GM21381 (cell line): ENCODE data around the gene CDH7.

Experiments
- ATAC-seq: cut with Tn5 transposase; IDR thresholded peaks from one replicate; pipeline ENCODE4 v1.9.1; 2021; ENCODE audit warnings: mild to moderate bottlenecking, moderate library complexity; ENCODE audit not compliant: unreplicated experiment

Gene CDH7

DNA sequence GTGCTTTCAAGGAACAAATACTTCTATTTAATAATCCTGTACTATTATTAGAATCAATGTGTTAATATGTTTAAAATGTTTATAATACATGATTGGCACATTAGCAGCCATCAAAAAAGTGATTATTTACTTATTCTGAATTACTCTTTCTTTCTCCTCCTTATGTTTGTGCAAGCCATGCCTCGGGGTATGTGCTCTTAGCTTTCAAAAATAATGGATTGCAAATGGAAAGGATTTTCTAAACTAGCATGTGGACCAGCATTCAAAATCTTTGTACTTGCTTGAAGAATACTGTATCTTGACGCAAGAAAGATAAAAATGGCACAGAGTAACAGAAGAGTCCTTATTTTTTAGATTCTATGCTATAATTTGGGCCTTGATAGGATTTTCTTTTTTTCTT, 156.5 kb downstream of the CDH7 start:
- ATAC-seq = no peak

DNA sequence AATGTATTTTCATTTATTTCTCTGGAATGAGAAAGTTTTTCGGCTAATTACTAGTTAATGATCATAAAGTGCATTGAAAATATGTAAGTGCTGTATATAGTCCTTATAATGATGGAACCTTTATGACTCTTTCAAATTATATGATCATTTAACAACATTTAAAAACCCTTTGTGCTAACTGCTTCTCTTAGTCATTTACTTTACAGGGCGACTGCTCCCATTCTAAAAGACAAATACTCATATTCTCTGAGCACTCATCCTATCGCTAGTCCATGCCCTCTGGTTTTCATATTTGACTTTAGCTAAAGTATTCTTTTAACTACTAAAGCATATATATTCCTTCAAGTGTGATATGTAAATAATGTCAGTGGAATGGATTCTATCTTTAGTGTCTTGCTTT, 168.2 kb downstream of the CDH7 start:
- ATAC-seq = no peak

DNA sequence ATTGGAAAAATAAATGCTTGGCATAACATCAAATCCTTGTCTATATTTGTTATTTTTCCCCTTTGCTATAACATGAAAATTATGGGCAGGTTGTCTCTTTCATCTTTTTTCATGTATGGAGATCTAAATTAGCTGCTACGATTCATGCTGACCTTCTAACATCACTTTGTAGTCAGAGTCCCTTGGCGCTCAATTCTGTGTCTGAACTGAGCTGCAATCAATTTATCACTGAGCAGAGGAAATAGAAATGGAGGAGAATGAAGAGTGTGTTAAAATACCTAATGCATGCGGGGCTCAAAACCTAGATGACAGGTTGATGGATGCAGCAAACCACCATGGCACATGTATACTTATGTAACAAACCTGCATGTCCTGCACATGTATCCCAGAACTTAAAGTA, 168.9 kb downstream of the CDH7 start:
- no peak for ATAC-seq

DNA sequence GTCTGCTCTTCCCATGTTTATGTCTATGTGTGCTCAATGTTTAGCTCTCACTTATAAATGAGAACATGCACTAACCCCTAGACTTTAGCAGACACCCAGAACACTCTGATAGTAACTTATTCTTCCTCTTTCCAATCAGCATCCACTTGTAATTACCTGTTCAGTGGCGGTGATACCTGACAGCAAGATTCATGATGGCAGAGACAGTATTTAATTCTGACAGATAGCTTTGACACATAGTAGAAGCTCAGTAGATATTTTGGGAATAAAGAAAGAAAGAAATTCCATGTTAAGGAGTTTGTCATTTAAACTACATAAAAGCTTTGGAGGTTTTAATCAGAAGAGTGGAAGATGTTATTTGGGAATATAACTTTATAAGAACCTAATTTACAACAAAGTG, 171.3 kb downstream of the CDH7 start:
- ATAC-seq = no peak

DNA sequence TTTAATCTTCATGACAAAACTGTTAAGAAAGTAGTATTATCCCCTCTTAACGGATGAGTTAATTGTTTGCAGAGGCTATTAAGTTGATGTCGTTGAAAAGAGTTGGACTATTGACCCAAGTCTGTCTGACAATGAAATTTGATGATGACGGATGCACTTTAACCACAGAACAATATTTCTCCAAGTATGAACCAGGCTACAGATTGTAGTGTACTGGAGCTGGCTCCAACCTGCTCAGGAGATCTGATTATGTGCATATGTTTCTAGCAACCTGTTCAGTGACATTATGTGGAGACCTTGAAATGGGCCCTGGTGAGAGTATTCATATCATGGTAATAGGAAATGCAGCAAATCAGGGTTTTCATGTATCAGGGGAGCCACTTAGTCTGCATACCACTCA, 174.1 kb downstream of the CDH7 start:
- ATAC-seq = no peak

DNA sequence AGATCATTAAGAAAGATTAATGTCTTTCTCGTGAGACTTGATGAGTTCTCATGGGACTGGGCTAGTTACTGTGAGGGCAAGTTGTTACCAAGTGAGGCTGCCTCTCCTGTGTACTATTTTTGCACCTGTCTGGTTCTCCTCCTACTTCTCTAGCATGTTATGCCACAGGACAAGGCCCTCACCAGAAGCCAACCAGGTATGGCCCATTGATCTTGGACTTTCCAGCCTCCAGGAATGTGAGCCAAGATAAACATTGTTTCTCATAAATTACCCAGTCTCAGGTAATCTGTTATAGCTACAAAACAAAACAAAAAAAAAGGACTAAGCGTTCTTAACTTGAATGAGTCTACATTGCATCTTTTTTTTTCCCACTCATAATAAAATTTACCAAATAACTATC, 184.1 kb downstream of the CDH7 start:
- ATAC-seq = no peak

DNA sequence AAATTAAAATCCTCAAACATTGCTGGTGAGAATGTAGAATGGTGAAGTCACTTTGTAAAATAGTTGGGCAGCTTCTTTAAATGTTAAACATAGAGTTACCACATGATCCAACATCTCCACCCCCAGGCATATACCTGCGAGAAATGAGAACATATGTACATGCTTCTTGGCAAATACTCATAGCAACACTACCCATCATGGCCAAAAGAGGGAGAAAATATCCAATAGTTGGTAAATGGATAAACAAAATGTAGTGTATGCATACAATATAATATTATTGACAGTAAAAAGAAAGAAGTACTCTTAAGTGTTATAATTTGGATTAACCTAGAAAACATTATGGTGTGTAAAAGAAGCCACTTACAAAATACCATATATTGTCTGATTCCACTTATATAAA, 185.9 kb downstream of the CDH7 start:
- no peak for ATAC-seq

DNA sequence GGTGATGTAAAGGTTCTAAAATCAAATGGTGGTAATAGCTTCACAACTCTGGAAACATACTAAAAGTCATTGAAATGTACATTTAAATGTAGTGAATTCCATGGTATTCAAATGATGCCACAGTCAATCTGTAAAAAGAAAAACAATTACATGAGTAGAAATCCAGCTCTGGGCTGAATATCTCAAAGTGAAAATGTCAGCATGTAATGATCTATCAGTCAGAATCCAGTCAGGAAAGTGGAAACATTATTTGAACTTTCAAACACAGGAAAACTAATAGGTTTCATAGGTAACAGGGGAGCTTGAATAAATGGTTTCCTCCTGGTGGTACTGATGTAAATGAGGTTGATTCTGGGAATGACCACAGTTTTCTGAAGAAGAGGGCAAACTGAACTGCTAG, 186.4 kb downstream of the CDH7 start:
- no peak for ATAC-seq

DNA sequence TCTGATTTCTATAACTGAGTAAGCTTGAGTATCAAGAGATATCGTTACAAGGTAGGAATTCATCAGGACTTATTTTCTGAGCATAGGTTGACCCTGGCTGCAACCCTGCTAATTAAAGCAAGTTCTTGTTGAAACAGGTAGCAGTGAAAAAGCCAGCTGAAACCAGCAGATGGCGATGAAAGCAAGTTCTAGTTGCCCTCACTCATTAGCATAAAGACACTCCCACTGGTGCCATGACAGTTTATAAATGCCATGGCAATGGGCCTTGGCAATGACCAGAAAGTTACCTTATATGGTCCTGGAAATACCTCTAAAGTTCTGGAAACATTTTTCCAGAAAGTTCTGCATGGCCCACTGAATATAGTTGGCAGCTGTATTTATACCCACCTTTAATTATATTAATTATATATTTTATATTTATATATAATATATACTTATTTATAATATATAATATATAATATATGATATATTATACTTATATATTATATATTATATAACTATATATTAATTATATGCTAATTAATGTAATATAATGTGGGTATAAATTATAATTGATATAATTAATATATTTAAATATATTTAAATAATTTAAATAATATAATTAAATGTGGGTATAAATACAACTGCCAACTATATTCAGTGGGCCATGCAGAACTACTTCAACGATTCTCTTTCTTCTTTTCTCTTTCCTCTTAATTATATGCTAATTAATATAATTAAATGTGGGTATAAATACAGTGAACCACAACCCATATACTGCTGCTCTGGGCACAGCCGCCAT, 188.0 kb downstream of the CDH7 start:
- peak; percentile 81 for ATAC-seq
